Endodermal cell (in vitro differentiated cells): Measurements from ENCODE around the gene PRMT5. TPM values are rescaled to one million over a fixed set of nuclear protein-coding genes. Genes with fewer than 3 reads are reported as not detected.
A peak's percentile ranks its signal among the peaks of the same experiment; 100 is the strongest.

Experiments used
- DNase-seq: peaks from one replicate; pipeline ENCODE4 v3.0.0-alpha.2; 2017
- H3K27ac ChIP-seq: 2 replicates; pipeline ENCODE4 v1.5.1; 2013; ENCODE audit warnings: mild to moderate bottlenecking, low read depth, low read length, moderate library complexity
- H3K27me3 ChIP-seq: 2 replicates; pipeline ENCODE4 v1.6.1; 2013; ENCODE audit warnings: mild to moderate bottlenecking, low read length, moderate library complexity; ENCODE audit not compliant: insufficient read depth, control insufficient read depth, poor library complexity, severe bottlenecking
- H3K36me3 ChIP-seq: 2 replicates; pipeline ENCODE4 v1.7.0; 2013; ENCODE audit warnings: mild to moderate bottlenecking, low read length, moderate library complexity; ENCODE audit not compliant: control insufficient read depth, insufficient read depth
- H3K4me1 ChIP-seq: one replicate; pipeline ENCODE4 v1.7.0; 2013; ENCODE audit warnings: low read length; ENCODE audit not compliant: control insufficient read depth, insufficient read depth
- H3K4me3 ChIP-seq: 2 replicates; pipeline ENCODE4 v1.5.1; 2013; ENCODE audit warnings: mild to moderate bottlenecking, low read length, moderate library complexity
- H3K9ac ChIP-seq: 2 replicates; pipeline ENCODE4 v1.6.1; 2013; ENCODE audit warnings: mild to moderate bottlenecking, low read length, moderate library complexity; ENCODE audit not compliant: poor library complexity, severe bottlenecking; ENCODE audit errors: extremely low read depth
- H3K9me3 ChIP-seq: 2 replicates; pipeline ENCODE4 v1.6.1; 2013; ENCODE audit warnings: mild to moderate bottlenecking, low read length, moderate library complexity; ENCODE audit not compliant: control insufficient read depth
- H3K27ac Mint-ChIP-seq: 2 replicates; pipeline ENCODE4 v1.8.0; 2020; ENCODE audit warnings: mixed read lengths
- H3K27me3 Mint-ChIP-seq: 2 replicates; pipeline ENCODE4 v1.8.0; 2021; ENCODE audit warnings: mild to moderate bottlenecking, mixed read lengths; ENCODE audit not compliant: insufficient read depth
- H3K36me3 Mint-ChIP-seq: 2 replicates; pipeline ENCODE4 v1.8.0; 2020; ENCODE audit warnings: low read depth, mixed read lengths
- H3K4me1 Mint-ChIP-seq: 2 replicates; pipeline ENCODE4 v1.8.0; 2020; ENCODE audit warnings: mixed read lengths
- H3K4me3 Mint-ChIP-seq: 2 replicates; pipeline ENCODE4 v1.8.0; 2020; ENCODE audit warnings: mild to moderate bottlenecking, moderate library complexity, mixed read lengths
- H3K9me3 Mint-ChIP-seq: 2 replicates; pipeline ENCODE4 v1.8.0; 2020; ENCODE audit warnings: mild to moderate bottlenecking, mixed read lengths
- WGBS, 2 experiments: methylation state at CpG; one replicate each; pipeline versions ENCODE4 v1.1.5 to v1.1.7; 2013; ENCODE audit warnings: missing lambda C conversion rate in 2 of 2, mixed read lengths in 1 of 2; ENCODE audit not compliant: insufficient coverage in 1 of 2, insufficient read length in 1 of 2; 5-methylcytosine and 5-hydroxymethylcytosine counted together
- total RNA-seq, 2 donors: library from RNA; stranded (reverse); fragmentation: NEBNext Ultra II Directional in 1 of 2; extraction: Animal tissue kit (Norgen Biotek cat#: 25700) in 1 of 2; gene quantifications; 2 replicates in 1 of 2; 3 replicates in 1 of 2; pipeline ENCODE4 v1.2.1, GENCODE V29; 2021
- TF ChIP-seq, protein P1 (sequence below): fragments of 200-600 bp; sonication (generic); conservative IDR thresholded peaks from 2 replicates; pipeline ENCODE4 v1.5.0; 2021; ENCODE audit warnings: antibody characterized with exemption, mild to moderate bottlenecking

The PRMT5 gene
- total RNA-seq, 2 donors from 2014 or later, result 111 to 112 TPM

DNA sequence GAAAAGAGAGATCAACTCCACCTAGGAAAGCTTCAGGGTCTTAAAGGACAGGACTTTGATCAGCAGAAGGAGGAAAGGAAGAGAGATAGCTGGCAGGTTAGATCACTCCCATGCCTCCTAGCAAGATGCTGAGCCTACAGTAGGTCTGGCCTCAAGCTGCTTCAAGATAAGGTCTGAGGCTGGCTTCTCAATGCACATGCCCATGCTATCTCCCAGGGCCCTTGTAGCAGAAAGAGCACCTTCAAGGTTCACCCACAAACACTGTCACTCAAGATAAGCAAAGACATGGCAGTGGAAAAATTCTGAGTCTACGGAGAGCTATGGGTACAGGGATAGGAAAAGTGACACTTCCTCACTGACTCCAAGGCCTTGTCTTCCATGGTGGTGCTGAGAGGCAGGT, 31.8 kb downstream of the PRMT5 start:
- WGBS, 2 experiments, result 60 to 94% methylated on average over 1 of the region's 1 CpG
- H3K27ac ChIP-seq, result no peak overlapping the region
- peaks cover 10% of the 10 kb centered on the region for H3K4me1 ChIP-seq
- H3K9me3 ChIP-seq, result no peaks in the 10 kb centered on the region
- no peaks in the 10 kb centered on the region for H3K27me3 ChIP-seq
- peaks cover 35% of the 10 kb centered on the region for H3K36me3 ChIP-seq
- Mint-ChIP-seq H3K4me1 (peaks cover 5% of the 10 kb centered on the region), H3K9me3 (no peaks in the 10 kb centered on the region), H3K27ac (no peak overlapping the region), H3K4me3 (no peak overlapping the region), H3K36me3 (peaks cover 20% of the 10 kb centered on the region), H3K27me3 (peaks cover 24% of the 10 kb centered on the region)
- H3K9ac ChIP-seq, result no peak overlapping the region
- H3K4me3 ChIP-seq, result no peak overlapping the region
- peak; percentile 36 for DNase-seq
- TF ChIP-seq, protein P1, sequence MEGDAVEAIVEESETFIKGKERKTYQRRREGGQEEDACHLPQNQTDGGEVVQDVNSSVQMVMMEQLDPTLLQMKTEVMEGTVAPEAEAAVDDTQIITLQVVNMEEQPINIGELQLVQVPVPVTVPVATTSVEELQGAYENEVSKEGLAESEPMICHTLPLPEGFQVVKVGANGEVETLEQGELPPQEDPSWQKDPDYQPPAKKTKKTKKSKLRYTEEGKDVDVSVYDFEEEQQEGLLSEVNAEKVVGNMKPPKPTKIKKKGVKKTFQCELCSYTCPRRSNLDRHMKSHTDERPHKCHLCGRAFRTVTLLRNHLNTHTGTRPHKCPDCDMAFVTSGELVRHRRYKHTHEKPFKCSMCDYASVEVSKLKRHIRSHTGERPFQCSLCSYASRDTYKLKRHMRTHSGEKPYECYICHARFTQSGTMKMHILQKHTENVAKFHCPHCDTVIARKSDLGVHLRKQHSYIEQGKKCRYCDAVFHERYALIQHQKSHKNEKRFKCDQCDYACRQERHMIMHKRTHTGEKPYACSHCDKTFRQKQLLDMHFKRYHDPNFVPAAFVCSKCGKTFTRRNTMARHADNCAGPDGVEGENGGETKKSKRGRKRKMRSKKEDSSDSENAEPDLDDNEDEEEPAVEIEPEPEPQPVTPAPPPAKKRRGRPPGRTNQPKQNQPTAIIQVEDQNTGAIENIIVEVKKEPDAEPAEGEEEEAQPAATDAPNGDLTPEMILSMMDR, result no peak

GRCh38 chr14:22896760-22897159, 32.4 kb downstream of the PRMT5 start:
- no peaks in the 10 kb centered on the region for H3K27me3 ChIP-seq
- H3K27me3 Mint-ChIP-seq, result peaks cover 24% of the 10 kb centered on the region
- H3K4me3 ChIP-seq, result no peak overlapping the region
- H3K4me1 Mint-ChIP-seq, result peaks cover 5% of the 10 kb centered on the region
- no peak overlapping the region for H3K4me3 Mint-ChIP-seq
- H3K36me3 Mint-ChIP-seq, result peaks cover 14% of the 10 kb centered on the region
- no peak overlapping the region for H3K27ac ChIP-seq
- WGBS, 2 experiments, result 89 to 96% methylated on average over 3 of the region's 3 CpGs
- H3K36me3 ChIP-seq, result peaks cover 31% of the 10 kb centered on the region
- no peaks in the 10 kb centered on the region for H3K9me3 ChIP-seq
- no peak overlapping the region for H3K27ac Mint-ChIP-seq
- no peak overlapping the region for H3K9ac ChIP-seq
- peak; percentile 41 for DNase-seq
- no peaks in the 10 kb centered on the region for H3K9me3 Mint-ChIP-seq
- TF ChIP-seq, protein P1, result no peak
- H3K4me1 ChIP-seq, result peaks cover 10% of the 10 kb centered on the region

- Histone ChIP-seq H3K4me1 (peaks cover 10% of the 10 kb centered on the region), H3K4me3 (no peak overlapping the region), H3K9ac (no peak overlapping the region), H3K27me3 (no peaks in the 10 kb centered on the region), H3K27ac (no peak overlapping the region), H3K36me3 (peaks cover 28% of the 10 kb centered on the region), H3K9me3 (no peaks in the 10 kb centered on the region)
- Mint-ChIP-seq H3K36me3 (peaks cover 10% of the 10 kb centered on the region), H3K27me3 (peaks cover 24% of the 10 kb centered on the region), H3K27ac (no peak overlapping the region), H3K9me3 (no peaks in the 10 kb centered on the region), H3K4me3 (no peak overlapping the region), H3K4me1 (peaks cover 5% of the 10 kb centered on the region)
- TF ChIP-seq, protein P1, result no peak
- WGBS, 2 experiments, result 95 to 98% methylated on average over 5 of the region's 5 CpGs
- DNase-seq, result no peak
Observed at GRCh38 chr14:22896356-22896755, 32.8 kb downstream of the PRMT5 start.
